Mesenchymal stem cell (in vitro differentiated cells and primary cell): ENCODE data around the gene SPP2.

Source experiments
- DNase-seq: peaks from one replicate; pipeline ENCODE4 v3.0.0-alpha.2; 2013
- H2AFZ ChIP-seq: one replicate; pipeline ENCODE4 v1.6.1; 2013; ENCODE audit warnings: low read depth, mild to moderate bottlenecking, control low read depth, inconsistent platforms, low read length, moderate library complexity
- H2AK5ac ChIP-seq: 2 replicates; pipeline ENCODE4 v1.6.1; 2013; ENCODE audit warnings: low read length, moderate library complexity, mild to moderate bottlenecking, inconsistent platforms; ENCODE audit not compliant: severe bottlenecking
- H2BK120ac ChIP-seq: one replicate; pipeline ENCODE4 v1.6.1; 2013; ENCODE audit warnings: low read depth, mild to moderate bottlenecking, inconsistent platforms, low read length, moderate library complexity
- H2BK12ac ChIP-seq, 2 experiments: one replicate each; pipeline ENCODE4 v1.6.1; 2013; ENCODE audit warnings: inconsistent platforms in 2 of 2, low read length in 2 of 2, mild to moderate bottlenecking in 2 of 2, moderate library complexity in 2 of 2, control low read depth in 1 of 2
- H2BK15ac ChIP-seq: one replicate; pipeline ENCODE4 v1.6.1; 2013; ENCODE audit warnings: mild to moderate bottlenecking, low read depth, inconsistent platforms; ENCODE audit not compliant: poor library complexity, severe bottlenecking
- H2BK5ac ChIP-seq: 2 replicates; pipeline ENCODE4 v1.6.1; 2013; ENCODE audit warnings: low read depth, mild to moderate bottlenecking, low read length, control low read depth, inconsistent platforms; ENCODE audit not compliant: poor library complexity, severe bottlenecking
- H3K14ac ChIP-seq, 2 experiments: one replicate each; pipeline ENCODE4 v1.6.1; 2013; ENCODE audit warnings: inconsistent platforms in 2 of 2, low read length in 2 of 2, control low read depth in 1 of 2, mild to moderate bottlenecking in 1 of 2, moderate library complexity in 1 of 2
- H3K18ac ChIP-seq, 2 experiments: one replicate each; pipeline ENCODE4 v1.6.1; 2013; ENCODE audit warnings: inconsistent platforms in 2 of 2, low read length in 2 of 2, control low read depth in 1 of 2, low read depth in 1 of 2, mild to moderate bottlenecking in 1 of 2
- H3K23ac ChIP-seq, 2 experiments: one replicate each; pipeline ENCODE4 v1.6.1; 2013; ENCODE audit warnings: inconsistent platforms in 2 of 2, low read length in 2 of 2, mild to moderate bottlenecking in 2 of 2, moderate library complexity in 2 of 2, control low read depth in 1 of 2
- H3K27ac ChIP-seq: 2 replicates; pipeline ENCODE4 v1.5.1; 2013; ENCODE audit warnings: mild to moderate bottlenecking, moderate library complexity, low read length, control low read depth, inconsistent platforms; ENCODE audit not compliant: poor library complexity, severe bottlenecking
- H3K27me3 ChIP-seq, 2 experiments: 2 replicates each; pipeline versions ENCODE4 v1.6.1 to v1.7.0; 2013; ENCODE audit warnings: low read length in 2 of 2, mild to moderate bottlenecking in 2 of 2, moderate library complexity in 2 of 2, control low read depth in 1 of 2, inconsistent platforms in 1 of 2; ENCODE audit not compliant: control insufficient read depth in 1 of 2, insufficient read depth in 1 of 2
- H3K36me3 ChIP-seq, 2 experiments: 2 replicates each; pipeline versions ENCODE4 v1.6.1 to v1.7.0; 2013; ENCODE audit warnings: low read length in 2 of 2, control low read depth in 1 of 2, inconsistent platforms in 1 of 2, low read depth in 1 of 2, mild to moderate bottlenecking in 1 of 2; ENCODE audit not compliant: insufficient read depth in 2 of 2, control insufficient read depth in 1 of 2
- H3K4ac ChIP-seq, 2 experiments: one replicate each; pipeline ENCODE4 v1.6.1; 2013; ENCODE audit warnings: inconsistent platforms in 2 of 2, low read length in 2 of 2, mild to moderate bottlenecking in 2 of 2, moderate library complexity in 2 of 2, control low read depth in 1 of 2, low read depth in 1 of 2
- H3K4me1 ChIP-seq: 2 replicates; pipeline ENCODE4 v1.6.1; 2013; ENCODE audit warnings: low read depth, low read length, control low read depth; ENCODE audit not compliant: control insufficient read depth, insufficient read depth
- H3K4me2 ChIP-seq: 2 replicates; pipeline ENCODE4 v1.6.1; 2013; ENCODE audit warnings: low read length, mild to moderate bottlenecking, inconsistent platforms; ENCODE audit not compliant: poor library complexity, severe bottlenecking
- H3K4me3 ChIP-seq, 2 experiments: 2 replicates each; pipeline versions ENCODE4 v1.5.1 to v1.7.0; 2013; ENCODE audit warnings: low read length in 2 of 2, mild to moderate bottlenecking in 2 of 2, control low read depth in 1 of 2, low read depth in 1 of 2; ENCODE audit not compliant: insufficient read depth in 1 of 2
- H3K79me1 ChIP-seq: replicated peaks from 2 replicates; pipeline ENCODE4 v1.6.1; 2013; ENCODE audit warnings: mild to moderate bottlenecking, control low read depth, low read length, inconsistent platforms; ENCODE audit not compliant: poor library complexity, severe bottlenecking
- H3K9ac ChIP-seq: 2 replicates; pipeline ENCODE4 v1.7.0; 2013; ENCODE audit warnings: mild to moderate bottlenecking, low read length, moderate library complexity
- H3K9me3 ChIP-seq: 2 replicates; pipeline ENCODE4 v1.7.0; 2013; ENCODE audit warnings: mild to moderate bottlenecking, low read length; ENCODE audit not compliant: control insufficient read depth
- H4K8ac ChIP-seq: one replicate; pipeline ENCODE4 v1.6.1; 2013; ENCODE audit warnings: inconsistent platforms, mild to moderate bottlenecking, low read length, moderate library complexity
- H4K91ac ChIP-seq: one replicate; pipeline ENCODE4 v1.6.1; 2013; ENCODE audit warnings: mild to moderate bottlenecking, low read length, inconsistent platforms
- WGBS: methylation state at CpG from one replicate; pipeline ENCODE4 v1.1.7; 2013; ENCODE audit warnings: mixed read lengths; 5-methylcytosine and 5-hydroxymethylcytosine counted together

The SPP2 gene

DNA sequence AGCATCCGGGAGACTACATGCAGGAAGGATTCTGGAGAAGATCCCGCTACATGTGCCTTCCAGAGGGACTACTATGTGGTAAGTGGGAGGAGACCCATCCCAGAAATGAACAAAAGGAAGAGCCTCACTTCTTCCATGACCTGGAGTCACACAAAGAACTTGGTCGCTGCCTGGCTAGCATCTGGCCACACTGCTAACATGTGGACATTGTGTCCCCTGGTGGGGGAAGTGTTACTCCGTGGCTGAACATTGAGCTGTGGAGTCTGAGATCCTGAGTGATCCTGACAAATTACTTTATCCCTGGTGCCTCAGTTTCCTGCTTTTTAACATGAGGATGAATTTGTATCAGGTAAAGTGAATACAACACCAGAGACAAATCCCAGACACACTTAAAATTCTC is 8.4 kb downstream of the SPP2 start:
- Histone ChIP-seq H3K9ac (no peak overlapping the region), H3K9me3 (no peaks in the 10 kb centered on the region), H2AFZ (no peak overlapping the region), H4K91ac (no peak overlapping the region), H4K8ac (no peak overlapping the region), H3K14ac (no peak overlapping the region), H3K18ac (no peak overlapping the region), H2BK15ac (no peak overlapping the region), H3K27ac (no peak overlapping the region), H3K27me3 (no peaks in the 10 kb centered on the region), H3K4me1 (peaks cover 4% of the 10 kb centered on the region), H2BK5ac (no peak overlapping the region), H3K36me3 (peaks cover 0 to 4% of the 10 kb centered on the region in 2 experiments), H3K4me3 (no peak overlapping the region), H3K79me1 (no peaks in the 10 kb centered on the region), H2BK12ac (no peak overlapping the region), H3K4me2 (no peak overlapping the region), H2BK120ac (no peak overlapping the region), H2AK5ac (no peak overlapping the region), H3K4ac (no peak overlapping the region), H3K23ac (no peak overlapping the region)
- no peak for DNase-seq
- 87% methylated on average over 4 of the region's 4 CpGs for WGBS

DNA sequence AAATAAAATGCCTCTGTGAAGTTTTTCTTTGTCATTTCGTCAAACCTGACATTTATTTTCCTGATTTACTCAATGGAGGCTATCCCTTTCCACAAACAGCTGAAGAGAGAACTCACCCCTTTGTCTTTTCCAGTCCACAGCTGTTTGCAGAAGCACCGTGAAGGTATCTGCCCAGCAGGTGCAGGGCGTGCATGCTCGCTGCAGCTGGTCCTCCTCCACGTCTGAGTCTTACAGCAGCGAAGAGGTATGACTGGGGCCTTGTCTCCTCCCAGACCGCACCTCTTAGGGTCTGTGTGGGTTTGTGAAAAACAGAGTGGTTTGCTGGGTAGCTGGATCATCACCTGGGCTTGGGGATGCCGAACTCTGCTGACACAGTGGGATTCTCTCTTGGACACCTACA is 9.7 kb downstream of the SPP2 start:
- Histone ChIP-seq H2AK5ac (no peak overlapping the region), H4K8ac (no peak overlapping the region), H4K91ac (no peak overlapping the region), H3K4me2 (no peak overlapping the region), H3K36me3 (peaks cover 0 to 4% of the 10 kb centered on the region in 2 experiments), H3K4me1 (peaks cover 4% of the 10 kb centered on the region), H3K27ac (no peak overlapping the region), H3K18ac (no peak overlapping the region), H2AFZ (no peak overlapping the region), H3K79me1 (no peaks in the 10 kb centered on the region), H2BK12ac (no peak overlapping the region), H2BK5ac (no peak overlapping the region), H3K14ac (no peak overlapping the region), H2BK120ac (no peak overlapping the region), H3K9ac (no peak overlapping the region), H3K23ac (no peak overlapping the region), H3K4me3 (no peak overlapping the region), H2BK15ac (no peak overlapping the region), H3K27me3 (no peaks in the 10 kb centered on the region), H3K9me3 (no peaks in the 10 kb centered on the region), H3K4ac (no peak overlapping the region)
- DNase-seq: no peak
- 92% methylated on average over 8 of the region's 8 CpGs for WGBS

DNA sequence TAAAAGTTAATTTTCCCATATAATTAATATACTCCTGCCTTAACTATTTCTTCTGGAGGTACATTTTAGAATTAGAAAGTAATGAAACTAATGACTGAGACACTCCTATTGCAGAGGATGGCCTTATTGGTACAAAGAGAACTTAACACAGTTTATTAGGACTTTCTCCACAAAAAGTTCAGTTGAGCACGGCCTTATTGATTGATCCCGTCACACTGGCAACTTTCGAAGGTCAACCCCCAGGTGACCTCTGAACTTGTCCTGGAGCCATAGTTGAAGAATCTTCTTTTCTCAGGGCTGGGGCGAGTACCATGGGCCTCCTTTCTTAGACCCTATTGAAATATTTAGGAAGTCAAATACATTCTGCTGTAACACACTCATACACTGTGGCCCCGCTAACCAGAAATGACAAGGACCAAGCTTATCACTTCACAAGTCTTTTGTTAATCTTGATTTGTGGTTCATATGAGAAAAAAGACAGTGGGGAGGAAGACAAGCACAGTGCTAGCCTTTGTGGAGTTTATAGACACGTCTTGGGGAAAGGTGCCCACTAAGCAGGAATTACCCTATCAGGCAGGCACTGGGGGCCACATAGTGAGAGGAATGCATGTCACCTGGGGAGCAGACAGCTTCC is 11.2 kb downstream of the SPP2 start:
- DNase-seq: no peak
- H3K23ac ChIP-seq: no peak overlapping the region
- H2BK5ac ChIP-seq: no peak overlapping the region
- no peak overlapping the region for H3K9ac ChIP-seq
- no peak overlapping the region for H3K4me3 ChIP-seq
- H2BK12ac ChIP-seq: no peak overlapping the region
- no peak overlapping the region for H4K8ac ChIP-seq
- no peaks in the 10 kb centered on the region for H3K27me3 ChIP-seq
- H2BK15ac ChIP-seq: no peak overlapping the region
- no peaks in the 10 kb centered on the region for H3K9me3 ChIP-seq
- H2AFZ ChIP-seq: no peak overlapping the region
- H4K91ac ChIP-seq: no peak overlapping the region
- 64% methylated on average over 5 of the region's 6 CpGs for WGBS
- no peak overlapping the region for H3K4me2 ChIP-seq
- H3K4ac ChIP-seq: no peak overlapping the region
- peaks cover 0 to 4% of the 10 kb centered on the region in 2 experiments for H3K36me3 ChIP-seq
- no peak overlapping the region for H2BK120ac ChIP-seq
- H3K79me1 ChIP-seq: no peaks in the 10 kb centered on the region
- H3K18ac ChIP-seq: no peak overlapping the region
- no peak overlapping the region for H3K27ac ChIP-seq
- H3K4me1 ChIP-seq: peaks cover 4% of the 10 kb centered on the region
- no peak overlapping the region for H3K14ac ChIP-seq
- H2AK5ac ChIP-seq: no peak overlapping the region

GRCh38 chr2:234066587-234066986 is 16.1 kb downstream of the SPP2 start:
- Histone ChIP-seq H3K23ac (no peak overlapping the region), H3K4me3 (no peak overlapping the region), H3K36me3 (no peaks in the 10 kb centered on the region), H3K4ac (no peak overlapping the region), H3K18ac (no peak overlapping the region), H3K79me1 (no peaks in the 10 kb centered on the region), H2BK15ac (no peak overlapping the region), H3K27ac (no peak overlapping the region), H2AK5ac (no peak overlapping the region), H2BK5ac (no peak overlapping the region), H3K9me3 (peaks cover 5% of the 10 kb centered on the region), H3K9ac (no peak overlapping the region), H3K4me2 (no peak overlapping the region), H3K27me3 (no peaks in the 10 kb centered on the region), H2BK120ac (no peak overlapping the region), H3K14ac (no peak overlapping the region), H3K4me1 (no peaks in the 10 kb centered on the region), H4K91ac (no peak overlapping the region), H2BK12ac (no peak overlapping the region), H4K8ac (no peak overlapping the region), H2AFZ (no peak overlapping the region)
- no peak for DNase-seq
- no CpG with 5 or more reads among the region's 2 CpGs for WGBS
